Endothelial cell of umbilical vein (primary cell): Measurements from ENCODE around the gene YTHDF1. TPM values are rescaled to one million over a fixed set of nuclear protein-coding genes. Genes with fewer than 3 reads are reported as not detected.

Source experiments
- BruUV-seq: library from RNA; stranded (reverse); fragments of 400-500 nt; replicated peaks from 2 replicates; lab custom pipeline; 2021; lab: Mats Ljungman, UMichigan
- CTCF ChIA-PET: fragments of 300-600, 350-600 bp; sonication (Branson Sonifier 250); formaldehyde crosslinking; loops from one replicate; lab custom pipeline; 2021; ENCODE audit warnings: antibody characterized with exemption, inconsistent platforms; lab: Charles Lee
- POLR2A ChIA-PET: fragments of 300-600, 350-600 bp; sonication (Branson Sonifier 250); formaldehyde crosslinking; loops from one replicate; lab custom pipeline; 2021; ENCODE audit warnings: antibody characterized with exemption, inconsistent platforms; lab: Charles Lee
- DNase-seq: peaks from one replicate; pipeline ENCODE4 v3.0.0-alpha.2; 2011; ENCODE audit warnings: low read depth, low spot score
- FAIRE-seq: peaks from 2 replicates; lab custom pipeline; 2011; peaks lifted over from hg19 to GRCh38; lab: Jason Lieb, UNC
- H2AFZ ChIP-seq: 2 replicates; pipeline ENCODE4 v1.6.0; 2012; ENCODE audit warnings: low read depth, low read length, control low read depth, inconsistent platforms
- H3K27ac ChIP-seq: 2 replicates; pipeline ENCODE4 v1.5.1; 2011; ENCODE audit warnings: low read depth, mild to moderate bottlenecking, control low read depth, low read length, moderate library complexity; ENCODE audit not compliant: insufficient read depth
- H3K27me3 ChIP-seq, 2 experiments: 2 replicates each; pipeline versions ENCODE4 v1.6.0 to v1.6.1; 2011; ENCODE audit warnings: low read length in 2 of 2, mixed read lengths in 1 of 2; ENCODE audit not compliant: control insufficient read depth in 2 of 2, insufficient read depth in 2 of 2
- H3K36me3 ChIP-seq, 2 experiments: 2 replicates in 1 of 2; 3 replicates in 1 of 2; pipeline ENCODE4 v1.5.1; 2011; ENCODE audit warnings: low read length in 2 of 2, mild to moderate bottlenecking in 1 of 2, moderate library complexity in 1 of 2; ENCODE audit not compliant: control insufficient read depth in 2 of 2, insufficient read depth in 2 of 2; ENCODE audit errors: extremely low read depth in 1 of 2
- H3K4me1 ChIP-seq: 3 replicates; pipeline ENCODE4 v1.5.1; 2011; ENCODE audit warnings: mild to moderate bottlenecking, low read length; ENCODE audit not compliant: control insufficient read depth, insufficient read depth; ENCODE audit errors: extremely low read depth
- H3K4me2 ChIP-seq: 2 replicates; pipeline ENCODE4 v1.6.1; 2011; ENCODE audit warnings: low read length, control low read depth, mixed read lengths; ENCODE audit not compliant: insufficient read depth
- H3K4me3 ChIP-seq, 3 experiments: fragments of 200-600 bp in 1 of 3; sonication (generic), shearing (Covaris generic) in 1 of 3; replicated peaks in 1 of 3; 2 replicates each; pipeline ENCODE4 v1.5.1; 2011 to 2016; ENCODE audit warnings: control low read depth in 3 of 3, low read length in 3 of 3, mild to moderate bottlenecking in 2 of 3, inconsistent platforms in 1 of 3, low read depth in 1 of 3, moderate library complexity in 1 of 3; ENCODE audit not compliant: insufficient read depth in 1 of 3
- H3K79me2 ChIP-seq: 2 replicates; pipeline ENCODE4 v1.6.0; 2012; ENCODE audit warnings: low read length, inconsistent platforms; ENCODE audit not compliant: control insufficient read depth, insufficient read depth
- H3K9ac ChIP-seq: replicated peaks from 2 replicates; pipeline ENCODE3; 2011; ENCODE audit warnings: low read length, control low read depth; ENCODE audit not compliant: insufficient read depth; ENCODE audit errors: extremely low read depth
- H3K9me1 ChIP-seq: replicated peaks from 3 replicates; pipeline ENCODE4 v1.6.0; 2011; ENCODE audit warnings: mild to moderate bottlenecking, low read length; ENCODE audit not compliant: control insufficient read depth, insufficient read depth; ENCODE audit errors: extremely low read depth
- H3K9me3 ChIP-seq: replicated peaks from 2 replicates; pipeline ENCODE4 v1.5.1; 2012; ENCODE audit warnings: low read length, inconsistent platforms; ENCODE audit not compliant: control insufficient read depth, insufficient read depth
- H4K20me1 ChIP-seq: replicated peaks from 2 replicates; pipeline ENCODE3; 2011; ENCODE audit warnings: mild to moderate bottlenecking, low read length; ENCODE audit not compliant: control insufficient read depth, insufficient read depth; ENCODE audit errors: extremely low read depth
- CTCF ChIP-seq, 2 donors: IDR thresholded peaks; 1 replicate in 1 of 2; 2 replicates in 1 of 2; pipeline ENCODE4 v1.5.1; 2011; ENCODE audit warnings: low read length in 2 of 2, mild to moderate bottlenecking in 2 of 2, moderate library complexity in 2 of 2, control low read depth in 1 of 2, inconsistent platforms in 1 of 2, low read depth in 1 of 2; ENCODE audit not compliant: insufficient read depth in 1 of 2; ENCODE audit errors: extremely low read depth in 1 of 2
- MAX ChIP-seq: IDR thresholded peaks from 2 replicates; pipeline ENCODE4 v1.6.1; 2011; ENCODE audit not compliant: insufficient read depth, insufficient read length
- MYC ChIP-seq: IDR thresholded peaks from one replicate; pipeline ENCODE4 v1.6.1; 2011; ENCODE audit warnings: mild to moderate bottlenecking, low read depth, low read length
- POLR2AphosphoS5 ChIP-seq: IDR thresholded peaks from 2 replicates; pipeline ENCODE4 v1.6.1; 2012; ENCODE audit warnings: low read depth, mild to moderate bottlenecking, control low read depth, low read length, moderate library complexity; ENCODE audit not compliant: insufficient read depth
- dilution Hi-C: fragments of 300-500 bp; cut with MboI; formaldehyde crosslinking; loops from one replicate; pipeline ENCODE4 v1.15.0; 2019; ENCODE audit warnings: low sequenced_read_pairs; ENCODE audit not compliant: extremely low pct_ligation_motif_present
- intact Hi-C: fragments of 100-400 bp; cut with micrococcal nuclease; formaldehyde crosslinking; loops from one replicate; pipeline ENCODE4 v1.10.0; 2022
- polyA plus RNA-seq, 4 experiments: library from polyadenylated mRNA; depleted of rRNA in 3 of 4; stranded (reverse) in 3 of 4; unstranded in 1 of 4; fragments of >200 nt; gene quantifications; 2 replicates each; pipeline versions ENCODE4 v1.2.1 to v1.2.3, GENCODE V29; 2011 to 2012; ENCODE audit warnings: missing spikeins in 1 of 4
- total RNA-seq: library from RNA; stranded (reverse); gene quantifications from 2 replicates; pipeline ENCODE4 v1.2.3, GENCODE V29; 2021

The YTHDF1 gene
- total and polyA plus RNA-seq, 2 donors (not counting 3 experiments of a cell fraction or from before 2014, with no cell fraction given), result 25.2 to 44.4 TPM

GRCh38 chr20:63185215-63185796, 30.6 kb downstream of the YTHDF1 start:
- no peak for FAIRE-seq
- H3K9me3 ChIP-seq, result no peaks in the 10 kb centered on the region
- H3K4me1 ChIP-seq, result no peaks in the 10 kb centered on the region
- POLR2A ChIA-PET, result no interaction called here
- no peaks in the 10 kb centered on the region for H3K79me2 ChIP-seq
- BruUV-seq, result no TSS peak
- H4K20me1 ChIP-seq, result no peaks in the 10 kb centered on the region
- H3K36me3 ChIP-seq, result no peaks in the 10 kb centered on the region
- no peak overlapping the region for H3K9ac ChIP-seq
- intact Hi-C loops, result no loop called here
- H3K27me3 ChIP-seq, result no peaks in the 10 kb centered on the region
- H3K4me2 ChIP-seq, result no peak overlapping the region
- dilution Hi-C loops, result no loop called here
- no peak overlapping the region for H2AFZ ChIP-seq
- TF ChIP-seq CTCF (IDR thresholded peaks at IDR 0.05; ENCODE audit: extremely low read depth in 1 of 2, insufficient read depth in 1 of 2, low read depth in 1 of 2, low read length in 2 of 2) (no peak), POLR2AphosphoS5 (no peak), MAX (no peak), MYC (no peak)
- H3K9me1 ChIP-seq, result no peaks in the 10 kb centered on the region
- CTCF ChIA-PET, result no interaction called here
- DNase-seq, result no peak
- no peak overlapping the region for H3K27ac ChIP-seq
- H3K4me3 ChIP-seq, result no peak overlapping the region
